ENCODE results near the gene STXBP4.

The STXBP4 gene

DNA sequence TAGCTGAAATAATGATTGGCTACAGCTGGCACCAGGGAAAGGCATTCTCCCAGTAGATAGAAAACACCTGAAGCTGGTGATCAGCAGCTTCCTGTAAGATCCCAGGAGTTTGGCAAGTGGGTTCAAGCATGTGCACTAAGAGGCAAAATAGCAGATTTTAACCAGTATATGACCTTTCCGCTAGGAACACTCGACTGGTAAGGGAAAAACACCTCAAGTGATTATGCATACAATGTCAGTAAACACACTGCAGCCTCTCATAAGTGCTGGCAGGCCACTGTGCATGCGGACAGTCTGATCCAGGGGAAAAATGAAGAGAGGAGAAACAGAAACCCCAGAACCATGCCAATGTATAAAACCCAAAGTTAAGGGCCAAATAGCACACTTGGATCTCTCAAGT is 247.1 kb downstream of the STXBP4 start:
- Histone ChIP-seq H3K36me3 (ENCODE audit: low read length) (no peaks in the 10 kb centered on the region), H3K27ac (ENCODE audit: low read depth, low read length) (no peak overlapping the region), H3K9ac (ENCODE audit: low read length) (no peak overlapping the region), H3K27me3 (ENCODE audit: low read length) (no peaks in the 10 kb centered on the region), H3K4me2 (ENCODE audit: low read depth, low read length, poor library complexity, severe bottlenecking) (no peak overlapping the region), H3K9me2 (replicated peaks; ENCODE audit: insufficient read depth, low read length) (no peaks in the 10 kb centered on the region), H3K79me2 (ENCODE audit: insufficient read depth, low read length) (no peaks in the 10 kb centered on the region), H3K4me3 (ENCODE audit: insufficient read depth, low read length, poor library complexity, severe bottlenecking) (no peak overlapping the region), H4K20me1 (ENCODE audit: low read depth, low read length) (no peaks in the 10 kb centered on the region), H3F3A (ENCODE audit: insufficient read depth) (no peaks in the 10 kb centered on the region), H3K9me3 (ENCODE audit: insufficient read depth, low read length) (no peaks in the 10 kb centered on the region), H2AFZ (ENCODE audit: low read depth, low read length, severe bottlenecking) (no peak overlapping the region)
- no peak for TF ChIP-seq EZH2phosphoT487 (conservative IDR thresholded peaks at IDR 0.05; ENCODE audit: low read length)
- TF ChIP-seq, protein P1, sequence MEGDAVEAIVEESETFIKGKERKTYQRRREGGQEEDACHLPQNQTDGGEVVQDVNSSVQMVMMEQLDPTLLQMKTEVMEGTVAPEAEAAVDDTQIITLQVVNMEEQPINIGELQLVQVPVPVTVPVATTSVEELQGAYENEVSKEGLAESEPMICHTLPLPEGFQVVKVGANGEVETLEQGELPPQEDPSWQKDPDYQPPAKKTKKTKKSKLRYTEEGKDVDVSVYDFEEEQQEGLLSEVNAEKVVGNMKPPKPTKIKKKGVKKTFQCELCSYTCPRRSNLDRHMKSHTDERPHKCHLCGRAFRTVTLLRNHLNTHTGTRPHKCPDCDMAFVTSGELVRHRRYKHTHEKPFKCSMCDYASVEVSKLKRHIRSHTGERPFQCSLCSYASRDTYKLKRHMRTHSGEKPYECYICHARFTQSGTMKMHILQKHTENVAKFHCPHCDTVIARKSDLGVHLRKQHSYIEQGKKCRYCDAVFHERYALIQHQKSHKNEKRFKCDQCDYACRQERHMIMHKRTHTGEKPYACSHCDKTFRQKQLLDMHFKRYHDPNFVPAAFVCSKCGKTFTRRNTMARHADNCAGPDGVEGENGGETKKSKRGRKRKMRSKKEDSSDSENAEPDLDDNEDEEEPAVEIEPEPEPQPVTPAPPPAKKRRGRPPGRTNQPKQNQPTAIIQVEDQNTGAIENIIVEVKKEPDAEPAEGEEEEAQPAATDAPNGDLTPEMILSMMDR (IDR thresholded peaks at IDR 0.05; ENCODE audit: insufficient read depth, low read length, poor library complexity, severe bottlenecking), result no peak

DNA sequence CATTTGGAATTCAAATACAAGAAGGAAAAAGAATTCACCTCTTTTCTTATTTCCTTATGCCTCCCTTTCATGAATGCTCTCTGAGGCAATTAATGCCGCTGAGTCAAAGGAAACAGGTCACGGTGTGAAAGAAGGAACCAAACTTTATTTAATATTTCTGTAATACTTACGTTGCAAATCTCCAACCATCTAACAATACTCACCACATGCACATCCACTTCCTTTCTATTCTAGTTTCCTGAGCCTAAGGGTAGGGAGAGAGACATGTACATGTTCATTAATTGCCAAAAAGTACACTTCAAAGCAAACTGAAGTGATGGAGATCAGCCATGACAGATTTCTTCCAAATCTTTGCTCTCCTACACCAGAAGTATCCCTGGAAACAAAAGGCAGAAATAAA is 248.3 kb downstream of the STXBP4 start:
- no peaks in the 10 kb centered on the region for H3F3A ChIP-seq (ENCODE audit: insufficient read depth)
- TF ChIP-seq EZH2phosphoT487 (conservative IDR thresholded peaks at IDR 0.05; ENCODE audit: low read length), result no peak
- TF ChIP-seq, protein P1 (IDR thresholded peaks at IDR 0.05; ENCODE audit: insufficient read depth, low read length, poor library complexity, severe bottlenecking), result no peak
- H3K9ac ChIP-seq (ENCODE audit: low read length), result no peak overlapping the region
- H3K4me3 ChIP-seq (ENCODE audit: insufficient read depth, low read length, poor library complexity, severe bottlenecking), result no peak overlapping the region
- no peak overlapping the region for H3K27ac ChIP-seq (ENCODE audit: low read depth, low read length)
- no peaks in the 10 kb centered on the region for H3K79me2 ChIP-seq (ENCODE audit: insufficient read depth, low read length)
- H3K4me2 ChIP-seq (ENCODE audit: low read depth, low read length, poor library complexity, severe bottlenecking), result no peak overlapping the region
- H3K27me3 ChIP-seq (ENCODE audit: low read length), result no peaks in the 10 kb centered on the region
- no peaks in the 10 kb centered on the region for H3K9me2 ChIP-seq (replicated peaks; ENCODE audit: insufficient read depth, low read length)
- H3K9me3 ChIP-seq (ENCODE audit: insufficient read depth, low read length), result no peaks in the 10 kb centered on the region
- no peaks in the 10 kb centered on the region for H3K36me3 ChIP-seq (ENCODE audit: low read length)
- H2AFZ ChIP-seq (ENCODE audit: low read depth, low read length, severe bottlenecking), result no peak overlapping the region
- H4K20me1 ChIP-seq (ENCODE audit: low read depth, low read length), result no peaks in the 10 kb centered on the region

DNA sequence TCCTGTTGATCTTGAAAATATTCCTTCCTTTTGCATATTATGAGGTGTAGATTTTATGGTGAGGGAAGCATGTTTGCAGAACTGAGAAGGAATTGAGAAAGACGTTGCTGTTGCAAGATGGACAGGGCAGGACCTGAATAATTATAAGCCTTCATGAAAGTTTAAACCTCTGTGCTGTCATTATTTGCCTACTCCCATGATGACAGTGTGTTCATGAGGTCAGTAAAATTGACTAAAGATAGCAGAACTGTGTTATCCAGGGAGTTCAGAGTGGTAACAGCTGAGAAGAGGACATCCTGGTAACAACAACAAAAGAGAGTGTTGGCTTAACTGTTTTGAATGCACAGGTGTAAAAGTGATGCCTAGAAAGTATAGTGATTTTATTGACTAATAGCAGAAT is 250.9 kb downstream of the STXBP4 start:
- Histone ChIP-seq H3K36me3 (ENCODE audit: low read length) (no peaks in the 10 kb centered on the region), H3K4me2 (ENCODE audit: low read depth, low read length, poor library complexity, severe bottlenecking) (no peak overlapping the region), H3K9me3 (ENCODE audit: insufficient read depth, low read length) (no peaks in the 10 kb centered on the region)

More for the DNA sequence above, 250.9 kb downstream of the STXBP4 start:
- H3K27ac ChIP-seq (ENCODE audit: low read depth, low read length), result no peak overlapping the region
- H3K9ac ChIP-seq (ENCODE audit: low read length), result no peak overlapping the region
- no peaks in the 10 kb centered on the region for H4K20me1 ChIP-seq (ENCODE audit: low read depth, low read length)
- no peaks in the 10 kb centered on the region for H3F3A ChIP-seq (ENCODE audit: insufficient read depth)
- no peaks in the 10 kb centered on the region for H3K27me3 ChIP-seq (ENCODE audit: low read length)
- TF ChIP-seq, protein P1 (IDR thresholded peaks at IDR 0.05; ENCODE audit: insufficient read depth, low read length, poor library complexity, severe bottlenecking), result no peak
- no peak for TF ChIP-seq EZH2phosphoT487 (conservative IDR thresholded peaks at IDR 0.05; ENCODE audit: low read length)
- H3K79me2 ChIP-seq (ENCODE audit: insufficient read depth, low read length), result no peaks in the 10 kb centered on the region
- no peaks in the 10 kb centered on the region for H3K9me2 ChIP-seq (replicated peaks; ENCODE audit: insufficient read depth, low read length)
- H2AFZ ChIP-seq (ENCODE audit: low read depth, low read length, severe bottlenecking), result no peak overlapping the region
- no peak overlapping the region for H3K4me3 ChIP-seq (ENCODE audit: insufficient read depth, low read length, poor library complexity, severe bottlenecking)
